Keratinocyte (primary cell): ENCODE measurements around the gene NOS1AP. TPM values are rescaled to one million over a fixed set of nuclear protein-coding genes. Genes with fewer than 3 reads are reported as not detected.

Experiments
- DNase-seq: peaks from one replicate; pipeline ENCODE4 v3.0.0-alpha.2; 2011; ENCODE audit warnings: low read depth, missing footprints, low spot score
- FAIRE-seq: peaks from 2 replicates; lab custom pipeline; 2011; peaks lifted over from hg19 to GRCh38; lab: Jason Lieb, UNC
- H2AFZ ChIP-seq: 2 replicates; pipeline ENCODE4 v1.6.0; 2012; ENCODE audit warnings: low read length, control low read depth, inconsistent platforms; ENCODE audit not compliant: control insufficient read depth
- H3K27ac ChIP-seq: 2 replicates; pipeline ENCODE4 v1.5.1; 2011; ENCODE audit warnings: low read length; ENCODE audit not compliant: control insufficient read depth, insufficient read depth
- H3K27me3 ChIP-seq: 3 replicates; pipeline ENCODE4 v1.6.0; 2011; ENCODE audit warnings: low read length; ENCODE audit not compliant: control insufficient read depth, insufficient read depth; ENCODE audit errors: extremely low read depth
- H3K36me3 ChIP-seq, 2 experiments: 2 replicates in 1 of 2; 3 replicates in 1 of 2; pipeline ENCODE4 v1.5.1; 2011; ENCODE audit warnings: low read length in 2 of 2, mild to moderate bottlenecking in 1 of 2; ENCODE audit not compliant: control insufficient read depth in 2 of 2, insufficient read depth in 2 of 2; ENCODE audit errors: extremely low read depth in 1 of 2
- H3K4me1 ChIP-seq: 3 replicates; pipeline ENCODE4 v1.5.1; 2011; ENCODE audit warnings: low read length; ENCODE audit not compliant: control insufficient read depth, insufficient read depth; ENCODE audit errors: extremely low read depth
- H3K4me2 ChIP-seq: 3 replicates; pipeline ENCODE4 v1.6.0; 2011; ENCODE audit warnings: low read depth, low read length; ENCODE audit not compliant: control insufficient read depth, insufficient read depth; ENCODE audit errors: extremely low read depth
- H3K4me3 ChIP-seq, 3 experiments: fragments of 200-600 bp in 1 of 3; sonication (generic) in 1 of 3; 2 replicates in 2 of 3; 3 replicates in 1 of 3; pipeline ENCODE4 v1.5.1; 2011 to 2016; ENCODE audit warnings: low read length in 3 of 3, mild to moderate bottlenecking in 3 of 3, control low read depth in 2 of 3, inconsistent platforms in 1 of 3, low read depth in 1 of 3, mixed read lengths in 1 of 3, mixed run types in 1 of 3, moderate library complexity in 1 of 3; ENCODE audit not compliant: control insufficient read depth in 2 of 3, insufficient read depth in 2 of 3; ENCODE audit errors: extremely low read depth in 1 of 3
- H3K79me2 ChIP-seq: 2 replicates; pipeline ENCODE4 v1.6.0; 2012; ENCODE audit warnings: low read length; ENCODE audit not compliant: control insufficient read depth, insufficient read depth
- H3K9ac ChIP-seq: 3 replicates; pipeline ENCODE4 v1.6.0; 2011; ENCODE audit warnings: low read length; ENCODE audit not compliant: control insufficient read depth, insufficient read depth; ENCODE audit errors: extremely low read depth
- H3K9me1 ChIP-seq: 3 replicates; pipeline ENCODE4 v1.6.0; 2011; ENCODE audit warnings: low read length; ENCODE audit not compliant: control insufficient read depth, insufficient read depth; ENCODE audit errors: extremely low read depth
- H3K9me3 ChIP-seq: 2 replicates; pipeline ENCODE4 v1.5.1; 2012; ENCODE audit warnings: low read depth, low read length; ENCODE audit not compliant: control insufficient read depth
- H4K20me1 ChIP-seq: 3 replicates; pipeline ENCODE4 v1.6.0; 2011; ENCODE audit warnings: low read length; ENCODE audit not compliant: control insufficient read depth, insufficient read depth; ENCODE audit errors: extremely low read depth
- EZH2 ChIP-seq: IDR thresholded peaks from one replicate; pipeline ENCODE4 v1.6.1; 2012; ENCODE audit warnings: inconsistent platforms, mild to moderate bottlenecking, low read length, moderate library complexity
- dilution Hi-C: fragments of 300-500 bp; cut with MboI; formaldehyde crosslinking; loops from one replicate; pipeline ENCODE4 v1.7.0; 2020; ENCODE audit warnings: low sequenced_read_pairs; ENCODE audit not compliant: extremely low pct_ligation_motif_present
- polyA plus RNA-seq, 5 experiments: library from polyadenylated mRNA; depleted of rRNA in 3 of 5; stranded (reverse) in 3 of 5; stranded (forward) in 1 of 5; unstranded in 1 of 5; fragments of >200 nt; gene quantifications; 1 replicate in 1 of 5; 2 replicates in 3 of 5; 3 replicates in 1 of 5; pipeline versions ENCODE4 v1.2.1 to v1.2.3, GENCODE V29; 2011 to 2012; ENCODE audit warnings: missing spikeins in 2 of 5, low read depth in 1 of 5, low replicate concordance in 1 of 5
- TF ChIP-seq, protein P1 (sequence below), 3 experiments: IDR thresholded peaks in 1 of 3; conservative IDR thresholded peaks in 1 of 3; optimal IDR thresholded peaks in 1 of 3; 2 replicates in 2 of 3; 3 replicates in 1 of 3; pipeline versions ENCODE3 to v1.5.1; 2011; ENCODE audit warnings: low read length in 3 of 3, mild to moderate bottlenecking in 3 of 3, moderate library complexity in 2 of 3, control low read depth in 1 of 3, inconsistent platforms in 1 of 3; ENCODE audit not compliant: insufficient read depth in 2 of 3; ENCODE audit errors: extremely low read depth in 1 of 3

Gene NOS1AP
- polyA plus RNA-seq, 1 donor (not counting 4 experiments of a cell fraction or from before 2014, with no cell fraction given) = not detected

- DNase-seq (no peak), FAIRE-seq (no peak)
- Histone ChIP-seq H3K9ac (no peak overlapping the region), H3K36me3 (no peaks in the 10 kb centered on the region), H3K9me3 (no peaks in the 10 kb centered on the region), H4K20me1 (no peaks in the 10 kb centered on the region), H3K4me1 (peaks cover 4% of the 10 kb centered on the region), H3K79me2 (no peaks in the 10 kb centered on the region), H2AFZ (no peak overlapping the region), H3K4me2 (no peak overlapping the region), H3K27me3 (no peaks in the 10 kb centered on the region), H3K4me3 (no peak overlapping the region), H3K9me1 (no peaks in the 10 kb centered on the region), H3K27ac (no peak overlapping the region)
- TF ChIP-seq, protein P1, sequence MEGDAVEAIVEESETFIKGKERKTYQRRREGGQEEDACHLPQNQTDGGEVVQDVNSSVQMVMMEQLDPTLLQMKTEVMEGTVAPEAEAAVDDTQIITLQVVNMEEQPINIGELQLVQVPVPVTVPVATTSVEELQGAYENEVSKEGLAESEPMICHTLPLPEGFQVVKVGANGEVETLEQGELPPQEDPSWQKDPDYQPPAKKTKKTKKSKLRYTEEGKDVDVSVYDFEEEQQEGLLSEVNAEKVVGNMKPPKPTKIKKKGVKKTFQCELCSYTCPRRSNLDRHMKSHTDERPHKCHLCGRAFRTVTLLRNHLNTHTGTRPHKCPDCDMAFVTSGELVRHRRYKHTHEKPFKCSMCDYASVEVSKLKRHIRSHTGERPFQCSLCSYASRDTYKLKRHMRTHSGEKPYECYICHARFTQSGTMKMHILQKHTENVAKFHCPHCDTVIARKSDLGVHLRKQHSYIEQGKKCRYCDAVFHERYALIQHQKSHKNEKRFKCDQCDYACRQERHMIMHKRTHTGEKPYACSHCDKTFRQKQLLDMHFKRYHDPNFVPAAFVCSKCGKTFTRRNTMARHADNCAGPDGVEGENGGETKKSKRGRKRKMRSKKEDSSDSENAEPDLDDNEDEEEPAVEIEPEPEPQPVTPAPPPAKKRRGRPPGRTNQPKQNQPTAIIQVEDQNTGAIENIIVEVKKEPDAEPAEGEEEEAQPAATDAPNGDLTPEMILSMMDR (optimal IDR thresholded peaks at IDR 0.05 in 1 of 3, IDR thresholded peaks at IDR 0.05 in 1 of 3, conservative IDR thresholded peaks at IDR 0.05 in 1 of 3; ENCODE audit: extremely low read depth in 1 of 3, insufficient read depth in 2 of 3, low read length in 3 of 3) = no peak
- dilution Hi-C loops = no loop called here
Measured at GRCh38 chr1:162147760-162148159, 78.3 kb downstream of the NOS1AP start.

GRCh38 chr1:162150112-162150511 lies 80.6 kb downstream of the NOS1AP start:
- FAIRE-seq = no peak

More at GRCh38 chr1:162150112-162150511, 80.6 kb downstream of the NOS1AP start:
- H3K9me1 ChIP-seq = no peaks in the 10 kb centered on the region
- H3K27ac ChIP-seq = no peak overlapping the region
- H3K79me2 ChIP-seq = no peaks in the 10 kb centered on the region
- H3K4me3 ChIP-seq = no peak overlapping the region
- dilution Hi-C loops = no loop called here
- no peak overlapping the region for H3K4me2 ChIP-seq
- no peak overlapping the region for H2AFZ ChIP-seq
- no peak overlapping the region for H3K9ac ChIP-seq
- H4K20me1 ChIP-seq = no peaks in the 10 kb centered on the region
- peaks cover 4% of the 10 kb centered on the region for H3K4me1 ChIP-seq
- no peaks in the 10 kb centered on the region for H3K36me3 ChIP-seq
- H3K27me3 ChIP-seq = no peaks in the 10 kb centered on the region
- H3K9me3 ChIP-seq = no peaks in the 10 kb centered on the region
- DNase-seq = no peak
- TF ChIP-seq EZH2 = no peak
- TF ChIP-seq, protein P1 (optimal IDR thresholded peaks at IDR 0.05 in 1 of 3, IDR thresholded peaks at IDR 0.05 in 1 of 3, conservative IDR thresholded peaks at IDR 0.05 in 1 of 3; ENCODE audit: extremely low read depth in 1 of 3, insufficient read depth in 2 of 3, low read length in 3 of 3) = no peak
